COLO668 (cell line): ENCODE data around the gene ANKRD13D.

Experiments
- DNase-seq: peaks from one replicate; lab custom pipeline; 2025; ENCODE audit not compliant: unreplicated experiment; lab: John Stamatoyannopoulos, UW

The ANKRD13D gene

GRCh38 chr11:67289226-67289650 is at the start of gene ANKRD13D:
TSS of gene ANKRD13D (plus strand) at chr11:67289303. CDS start at chr11:67289461, 158 bp downstream.
- no peak for DNase-seq

- peak; percentile 94 for DNase-seq
Measured at GRCh38 chr11:67239783-67240575, 49.1 kb upstream of the ANKRD13D start.

- DNase-seq: peak; percentile 73
Measured at GRCh38 chr11:67240576-67241389, 48.3 kb upstream of the ANKRD13D start.

GRCh38 chr11:67242548-67242947 is 46.6 kb upstream of the ANKRD13D start:
- DNase-seq: no peak

GRCh38 chr11:67243051-67243450 is 46.1 kb upstream of the ANKRD13D start:
- no peak for DNase-seq

GRCh38 chr11:67245046-67245445 is 44.1 kb upstream of the ANKRD13D start:
- no peak for DNase-seq

- no peak for DNase-seq
Measured at GRCh38 chr11:67247946-67248550, 41.1 kb upstream of the ANKRD13D start.

GRCh38 chr11:67248653-67249052 is 40.5 kb upstream of the ANKRD13D start:
- no peak for DNase-seq

- DNase-seq: no peak
Measured at GRCh38 chr11:67250059-67251043, 38.8 kb upstream of the ANKRD13D start.

- DNase-seq: no peak
Measured at GRCh38 chr11:67251841-67252240, 37.3 kb upstream of the ANKRD13D start.

- no peak for DNase-seq
Measured at GRCh38 chr11:67252831-67253239, 36.3 kb upstream of the ANKRD13D start.

- no peak for DNase-seq
Measured at GRCh38 chr11:67253872-67254624, 35.1 kb upstream of the ANKRD13D start.

GRCh38 chr11:67254798-67255197 is 34.3 kb upstream of the ANKRD13D start:
- no peak for DNase-seq

GRCh38 chr11:67255353-67255752 is 33.8 kb upstream of the ANKRD13D start:
- DNase-seq: no peak

- no peak for DNase-seq
Measured at GRCh38 chr11:67255864-67256263, 33.2 kb upstream of the ANKRD13D start.

- no peak for DNase-seq
Measured at GRCh38 chr11:67256477-67257135, 32.5 kb upstream of the ANKRD13D start.

- DNase-seq: no peak
Measured at GRCh38 chr11:67260406-67260805, 28.7 kb upstream of the ANKRD13D start.

- DNase-seq: peak; percentile 55
Measured at GRCh38 chr11:67260885-67261639, 28.0 kb upstream of the ANKRD13D start.

GRCh38 chr11:67261640-67261945 is 27.5 kb upstream of the ANKRD13D start:
- no peak for DNase-seq
